HL-60 (cell line): ENCODE data around the gene RBM15.

Experiments
- GABPA ChIP-seq: IDR thresholded peaks from 2 replicates; pipeline ENCODE4 v1.6.1; 2012; ENCODE audit warnings: low read depth
- POLR2AphosphoS5 ChIP-seq: IDR thresholded peaks from 2 replicates; pipeline ENCODE4 v1.6.1; 2012; ENCODE audit warnings: low read depth
- TF ChIP-seq, protein P1 (sequence below): IDR thresholded peaks from one replicate; pipeline ENCODE4 v1.5.1; 2011; ENCODE audit warnings: low read length, control low read depth, inconsistent platforms; ENCODE audit not compliant: insufficient read depth
- TF ChIP-seq, protein P2 (sequence below): IDR thresholded peaks from 2 replicates; pipeline ENCODE4 v1.6.1; 2012; ENCODE audit warnings: low read depth; ENCODE audit not compliant: insufficient replicate concordance

DNA sequence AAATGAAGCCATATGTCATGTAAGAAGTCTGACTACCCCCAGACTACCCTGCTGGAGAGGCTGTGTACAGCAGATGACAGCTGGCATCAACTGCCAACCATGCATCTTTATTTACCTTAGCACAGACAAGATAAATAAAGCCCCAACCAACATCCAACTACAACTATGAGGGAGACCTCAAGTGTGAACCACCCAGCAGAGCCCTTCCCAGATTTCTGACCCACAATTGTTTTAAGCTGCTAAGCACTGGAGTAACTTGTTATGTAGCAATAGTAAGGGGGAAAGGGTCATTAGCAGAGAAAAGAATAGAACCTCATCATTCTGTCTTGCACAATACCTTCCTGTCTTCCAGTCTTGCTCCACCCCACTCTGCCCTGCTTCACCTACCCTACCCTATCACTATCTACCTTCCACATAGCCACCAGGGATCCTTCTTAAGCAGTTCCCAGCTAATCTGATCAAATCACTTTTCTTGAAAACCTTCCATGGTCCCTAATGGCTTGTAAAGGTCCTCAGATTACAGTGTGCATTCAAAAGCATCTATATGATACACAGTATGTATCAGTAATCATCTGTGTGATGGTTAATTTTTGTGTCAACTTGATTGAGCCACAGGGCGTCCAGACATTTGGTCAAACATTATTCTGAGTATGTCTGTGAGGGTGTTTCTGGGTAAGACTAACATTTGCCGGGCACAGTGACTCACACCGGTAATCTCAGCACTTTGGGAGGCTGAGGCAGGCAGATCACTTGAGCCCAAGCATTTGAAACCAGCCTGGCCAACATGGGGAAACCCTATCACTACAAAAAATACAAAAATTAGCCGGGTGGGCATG is 19.6 kb upstream of the RBM15 start:
- TF ChIP-seq, protein P1, sequence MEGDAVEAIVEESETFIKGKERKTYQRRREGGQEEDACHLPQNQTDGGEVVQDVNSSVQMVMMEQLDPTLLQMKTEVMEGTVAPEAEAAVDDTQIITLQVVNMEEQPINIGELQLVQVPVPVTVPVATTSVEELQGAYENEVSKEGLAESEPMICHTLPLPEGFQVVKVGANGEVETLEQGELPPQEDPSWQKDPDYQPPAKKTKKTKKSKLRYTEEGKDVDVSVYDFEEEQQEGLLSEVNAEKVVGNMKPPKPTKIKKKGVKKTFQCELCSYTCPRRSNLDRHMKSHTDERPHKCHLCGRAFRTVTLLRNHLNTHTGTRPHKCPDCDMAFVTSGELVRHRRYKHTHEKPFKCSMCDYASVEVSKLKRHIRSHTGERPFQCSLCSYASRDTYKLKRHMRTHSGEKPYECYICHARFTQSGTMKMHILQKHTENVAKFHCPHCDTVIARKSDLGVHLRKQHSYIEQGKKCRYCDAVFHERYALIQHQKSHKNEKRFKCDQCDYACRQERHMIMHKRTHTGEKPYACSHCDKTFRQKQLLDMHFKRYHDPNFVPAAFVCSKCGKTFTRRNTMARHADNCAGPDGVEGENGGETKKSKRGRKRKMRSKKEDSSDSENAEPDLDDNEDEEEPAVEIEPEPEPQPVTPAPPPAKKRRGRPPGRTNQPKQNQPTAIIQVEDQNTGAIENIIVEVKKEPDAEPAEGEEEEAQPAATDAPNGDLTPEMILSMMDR = no peak
- TF ChIP-seq, protein P2, sequence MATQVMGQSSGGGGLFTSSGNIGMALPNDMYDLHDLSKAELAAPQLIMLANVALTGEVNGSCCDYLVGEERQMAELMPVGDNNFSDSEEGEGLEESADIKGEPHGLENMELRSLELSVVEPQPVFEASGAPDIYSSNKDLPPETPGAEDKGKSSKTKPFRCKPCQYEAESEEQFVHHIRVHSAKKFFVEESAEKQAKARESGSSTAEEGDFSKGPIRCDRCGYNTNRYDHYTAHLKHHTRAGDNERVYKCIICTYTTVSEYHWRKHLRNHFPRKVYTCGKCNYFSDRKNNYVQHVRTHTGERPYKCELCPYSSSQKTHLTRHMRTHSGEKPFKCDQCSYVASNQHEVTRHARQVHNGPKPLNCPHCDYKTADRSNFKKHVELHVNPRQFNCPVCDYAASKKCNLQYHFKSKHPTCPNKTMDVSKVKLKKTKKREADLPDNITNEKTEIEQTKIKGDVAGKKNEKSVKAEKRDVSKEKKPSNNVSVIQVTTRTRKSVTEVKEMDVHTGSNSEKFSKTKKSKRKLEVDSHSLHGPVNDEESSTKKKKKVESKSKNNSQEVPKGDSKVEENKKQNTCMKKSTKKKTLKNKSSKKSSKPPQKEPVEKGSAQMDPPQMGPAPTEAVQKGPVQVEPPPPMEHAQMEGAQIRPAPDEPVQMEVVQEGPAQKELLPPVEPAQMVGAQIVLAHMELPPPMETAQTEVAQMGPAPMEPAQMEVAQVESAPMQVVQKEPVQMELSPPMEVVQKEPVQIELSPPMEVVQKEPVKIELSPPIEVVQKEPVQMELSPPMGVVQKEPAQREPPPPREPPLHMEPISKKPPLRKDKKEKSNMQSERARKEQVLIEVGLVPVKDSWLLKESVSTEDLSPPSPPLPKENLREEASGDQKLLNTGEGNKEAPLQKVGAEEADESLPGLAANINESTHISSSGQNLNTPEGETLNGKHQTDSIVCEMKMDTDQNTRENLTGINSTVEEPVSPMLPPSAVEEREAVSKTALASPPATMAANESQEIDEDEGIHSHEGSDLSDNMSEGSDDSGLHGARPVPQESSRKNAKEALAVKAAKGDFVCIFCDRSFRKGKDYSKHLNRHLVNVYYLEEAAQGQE = no peak
- no peak for TF ChIP-seq GABPA
- TF ChIP-seq POLR2AphosphoS5 = no peak
